Measurements from ENCODE around the gene TEP1.

TEP1 gene

GRCh38 chr14:20454516-20455354, 41.4 kb upstream of the TEP1 start, which contains the start of the genes APEX1 and OSGEP:
Gene APEX1 (plus strand): TSS chr14:20455226. CDS start chr14:20455646, 420 bp downstream.
Gene OSGEP (minus strand): TSS chr14:20454812. CDS start chr14:20454683, 129 bp downstream.
- no peak for TF ChIP-seq CTCF (IDR thresholded peaks at IDR 0.05)

GRCh38 chr14:20446889-20447288, 33.6 kb upstream of the TEP1 start:
- no peak for TF ChIP-seq CTCF (IDR thresholded peaks at IDR 0.05)

GRCh38 chr14:20441461-20441860, 28.2 kb upstream of the TEP1 start:
- TF ChIP-seq CTCF (IDR thresholded peaks at IDR 0.05): no peak

GRCh38 chr14:20440882-20441281, 27.6 kb upstream of the TEP1 start:
- TF ChIP-seq CTCF (IDR thresholded peaks at IDR 0.05): no peak

GRCh38 chr14:20440465-20440864, 27.2 kb upstream of the TEP1 start:
- TF ChIP-seq CTCF (IDR thresholded peaks at IDR 0.05): no peak

GRCh38 chr14:20438664-20439063, 25.4 kb upstream of the TEP1 start:
- TF ChIP-seq CTCF (IDR thresholded peaks at IDR 0.05): no peak

GRCh38 chr14:20436363-20436755, 23.1 kb upstream of the TEP1 start:
- no peak for TF ChIP-seq CTCF (IDR thresholded peaks at IDR 0.05)
